ENCODE measurements around the gene MBD3L2. TPM values are rescaled to one million over a fixed set of nuclear protein-coding genes. Genes with fewer than 3 reads are reported as not detected.
"Not testable (repeated sequence)": the region's sequence is repeated elsewhere in the genome, so short reads cannot be mapped to it uniquely, and the experiment has no call there.

Gene MBD3L2
- polyA plus RNA-seq, 10 donors: 0.38 TPM; not detected in 9

DNA sequence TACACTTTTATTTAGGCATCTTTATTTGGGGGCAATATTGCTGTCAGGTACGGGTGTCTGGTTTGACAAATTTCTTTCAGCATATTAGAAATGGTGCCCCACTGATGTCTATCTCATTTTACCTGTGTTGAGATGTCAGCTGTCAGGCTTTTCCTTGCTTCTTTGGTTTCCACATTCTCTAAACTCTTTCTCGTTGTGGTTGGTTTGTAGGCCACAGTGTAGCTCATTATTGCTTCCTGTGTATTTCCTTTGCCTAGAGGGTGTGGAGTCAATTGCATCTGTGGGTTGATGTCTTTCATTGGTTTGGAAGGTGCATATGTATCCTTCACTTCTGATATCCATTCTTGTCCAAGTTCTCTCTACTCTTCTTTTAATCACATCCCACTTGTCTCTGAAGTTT, 10.9 kb downstream of the MBD3L2 start:
- DNase-seq: not testable (repeated sequence)

DNA sequence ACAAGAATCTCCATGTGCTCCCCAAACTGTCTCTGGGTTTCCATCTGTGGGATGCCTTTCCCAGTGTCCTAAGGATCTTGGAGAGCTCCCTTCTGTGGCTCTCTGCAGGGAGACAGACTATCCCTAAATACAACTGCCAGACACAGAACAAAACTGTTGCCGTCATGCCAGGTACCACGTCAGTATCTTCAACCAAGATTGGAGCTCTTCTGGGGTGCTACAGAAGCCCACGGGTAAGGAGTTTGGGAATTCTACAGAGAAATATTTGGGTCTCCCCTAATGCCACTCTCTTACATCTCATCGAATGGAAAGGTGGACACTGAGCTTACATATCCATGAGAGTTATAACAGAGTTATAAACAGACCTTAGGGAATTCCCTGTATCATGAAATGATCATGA, 14.2 kb downstream of the MBD3L2 start:
- no peak for DNase-seq

DNA sequence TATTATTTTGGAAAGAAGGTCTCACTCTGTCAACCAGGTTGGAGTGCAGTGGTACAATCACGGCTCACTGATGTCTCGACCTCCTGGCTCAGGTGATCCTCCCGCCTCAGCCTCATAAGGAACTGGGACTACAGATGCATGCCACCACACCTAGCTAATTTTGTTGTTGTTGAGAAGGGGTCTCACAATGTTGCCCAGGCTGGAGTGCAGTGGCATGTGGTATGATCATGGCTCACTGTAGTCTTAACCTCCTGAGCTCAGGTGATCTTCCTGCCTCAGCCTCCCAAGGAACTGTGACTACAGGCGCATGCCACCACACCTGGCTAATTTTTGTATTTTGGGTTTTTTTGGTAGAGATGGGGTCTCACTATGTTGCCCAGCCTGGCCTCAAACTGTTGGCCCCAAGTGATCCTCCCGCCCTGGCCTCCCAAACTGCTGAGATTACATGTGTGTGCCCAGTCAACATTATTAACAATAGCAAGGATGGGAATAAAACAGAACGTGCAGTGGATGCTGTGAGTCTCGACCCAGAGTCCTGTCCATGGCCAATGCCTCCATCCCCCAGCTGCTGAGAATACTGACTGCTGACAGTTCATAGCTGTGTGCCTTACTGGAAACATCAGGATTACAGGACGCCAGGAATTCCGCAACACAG, 14.8 kb downstream of the MBD3L2 start:
- DNase-seq: no peak

DNA sequence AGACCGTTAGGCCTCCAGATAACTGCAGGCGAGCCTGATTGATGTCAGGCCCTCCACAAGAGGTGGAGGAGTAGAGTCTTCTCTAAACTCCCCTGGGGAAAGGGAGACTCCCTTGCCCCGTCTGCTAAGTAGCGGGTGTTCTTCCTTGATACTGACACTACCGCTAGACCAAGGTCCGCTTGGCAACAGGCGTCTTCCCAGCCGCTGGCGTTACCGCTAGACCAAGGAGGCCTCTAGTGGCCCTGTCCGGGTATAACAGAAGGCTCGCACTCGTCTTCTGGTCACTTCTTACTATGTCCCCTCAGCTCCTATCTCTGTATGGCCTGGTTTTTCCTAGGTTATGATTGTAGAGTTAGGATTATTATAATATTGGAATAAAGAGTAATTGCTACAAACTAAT, 18.0 kb downstream of the MBD3L2 start:
- not testable (repeated sequence) for DNase-seq

DNA sequence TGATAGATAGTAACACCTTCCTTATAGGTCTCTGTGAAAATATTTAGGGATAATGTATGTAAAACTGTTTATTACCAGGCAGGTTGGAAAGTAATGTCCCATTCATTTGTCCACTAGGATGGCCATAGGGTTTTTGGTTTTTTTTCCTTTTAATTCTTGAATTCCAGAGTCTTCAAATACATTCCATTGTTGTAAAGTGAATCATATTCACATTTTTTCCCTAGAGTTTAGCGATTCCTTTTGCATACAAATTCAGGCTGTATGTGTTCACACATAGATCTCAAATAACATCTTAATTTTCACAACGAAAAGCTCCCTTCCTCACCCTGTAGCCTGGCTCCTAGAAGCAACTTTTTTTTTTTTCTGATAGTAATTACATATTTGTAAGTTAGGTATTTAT, 18.6 kb downstream of the MBD3L2 start:
- DNase-seq: no peak

DNA sequence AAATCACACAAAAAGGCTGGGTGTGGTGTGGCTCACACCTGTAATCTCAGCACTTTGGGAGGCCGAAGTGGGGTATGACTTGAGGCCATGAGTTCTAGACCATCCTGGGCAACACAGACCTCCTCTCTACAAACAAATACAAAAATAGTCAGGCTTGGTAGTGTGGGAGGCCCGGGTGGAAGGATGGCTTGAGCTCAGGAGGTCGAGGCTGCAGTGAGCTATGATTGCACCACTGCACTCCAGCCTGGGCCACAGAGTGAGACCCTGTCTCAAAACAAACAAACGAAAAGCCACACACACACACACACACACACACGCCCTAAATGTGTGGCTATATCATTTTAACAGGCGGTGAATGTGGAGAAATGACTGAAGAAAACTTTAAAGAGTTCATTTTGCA, 19.5 kb downstream of the MBD3L2 start:
- no peak for DNase-seq

DNA sequence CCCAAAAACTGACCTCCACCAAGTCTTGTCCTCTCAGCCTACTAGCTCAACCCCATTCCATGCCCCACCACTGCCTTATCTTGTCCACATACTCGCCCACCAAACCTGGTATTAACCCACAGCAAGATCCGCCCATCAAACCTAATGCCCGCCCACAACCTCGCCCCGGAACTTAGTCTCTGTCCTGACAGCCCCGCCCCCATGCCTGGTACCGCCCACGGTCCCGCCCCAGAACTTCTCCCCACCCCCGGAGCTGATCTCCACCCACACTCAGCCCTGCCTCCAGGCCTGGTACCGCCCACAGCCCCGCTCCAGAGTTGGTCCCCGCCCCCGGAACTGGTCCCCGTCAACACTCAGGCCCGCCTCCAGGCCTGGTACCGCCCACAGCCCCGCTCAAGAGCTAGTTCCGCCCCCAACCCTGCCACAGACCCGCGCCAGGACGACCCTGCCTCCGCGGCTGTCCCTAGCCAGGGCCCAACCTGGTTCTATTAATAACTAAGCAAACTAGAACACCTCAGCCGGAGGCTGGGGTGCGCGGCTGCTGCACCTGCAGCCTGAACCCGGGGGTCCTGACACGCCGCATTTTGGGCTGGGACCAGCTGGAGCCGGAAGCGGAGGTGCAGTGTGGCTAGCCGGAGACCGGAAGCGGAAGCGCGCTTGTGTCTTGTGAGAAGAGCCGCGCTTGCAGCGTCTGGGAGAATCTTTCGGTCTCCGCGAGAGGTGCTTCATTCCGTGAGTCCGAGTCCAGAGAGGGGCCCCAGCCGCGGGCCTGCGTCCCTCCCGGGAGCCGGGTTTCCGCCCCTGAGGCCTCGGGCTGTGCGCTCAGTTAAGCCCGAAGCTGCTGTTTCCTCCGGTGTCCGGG, 20.2 kb downstream of the MBD3L2 start, which contains the start of gene ZNF557:
Gene ZNF557 (plus strand): TSS at position 662 of the 862 bp plus-strand sequence. CDS start 5,372 bp downstream, outside the sequence.
- peak; percentile 96 to 99 (median 98) for DNase-seq

DNA sequence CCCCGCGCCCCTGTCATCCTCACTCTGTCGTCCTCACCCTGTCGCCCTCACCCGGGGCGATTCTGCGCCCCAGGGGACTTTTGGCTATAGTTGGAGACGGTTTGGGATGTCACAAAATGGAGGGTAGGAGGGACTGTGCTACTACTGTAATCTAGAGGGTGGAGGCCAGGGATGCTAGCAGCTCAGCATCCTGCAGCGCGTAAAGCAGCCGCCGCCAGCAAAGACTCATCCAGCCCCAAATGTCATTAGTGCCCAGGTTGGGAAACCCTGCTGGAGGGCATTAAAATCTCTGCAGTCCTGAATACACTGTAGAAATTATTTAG, 20.7 kb downstream of the MBD3L2 start:
- no peak for DNase-seq

DNA sequence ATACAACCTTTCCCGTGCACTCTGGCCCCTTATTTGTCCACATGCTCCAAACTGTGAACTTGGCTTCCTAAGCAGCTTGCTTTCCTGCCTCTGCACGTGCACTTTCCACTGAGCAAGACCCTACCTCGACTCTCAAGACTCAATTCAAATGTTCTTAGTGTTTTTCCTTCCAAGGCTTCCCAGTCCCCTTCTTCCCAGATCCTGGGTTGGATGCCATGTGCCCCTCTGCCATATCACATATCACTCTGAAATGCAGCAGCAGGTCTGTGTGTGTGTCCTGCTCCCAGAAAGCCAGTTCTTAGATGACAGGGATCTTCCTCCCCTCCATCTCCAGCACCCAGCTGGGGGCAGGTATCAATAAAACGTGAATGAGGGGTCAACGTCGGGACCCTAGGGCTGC, 23.4 kb downstream of the MBD3L2 start:
- no peak for DNase-seq

DNA sequence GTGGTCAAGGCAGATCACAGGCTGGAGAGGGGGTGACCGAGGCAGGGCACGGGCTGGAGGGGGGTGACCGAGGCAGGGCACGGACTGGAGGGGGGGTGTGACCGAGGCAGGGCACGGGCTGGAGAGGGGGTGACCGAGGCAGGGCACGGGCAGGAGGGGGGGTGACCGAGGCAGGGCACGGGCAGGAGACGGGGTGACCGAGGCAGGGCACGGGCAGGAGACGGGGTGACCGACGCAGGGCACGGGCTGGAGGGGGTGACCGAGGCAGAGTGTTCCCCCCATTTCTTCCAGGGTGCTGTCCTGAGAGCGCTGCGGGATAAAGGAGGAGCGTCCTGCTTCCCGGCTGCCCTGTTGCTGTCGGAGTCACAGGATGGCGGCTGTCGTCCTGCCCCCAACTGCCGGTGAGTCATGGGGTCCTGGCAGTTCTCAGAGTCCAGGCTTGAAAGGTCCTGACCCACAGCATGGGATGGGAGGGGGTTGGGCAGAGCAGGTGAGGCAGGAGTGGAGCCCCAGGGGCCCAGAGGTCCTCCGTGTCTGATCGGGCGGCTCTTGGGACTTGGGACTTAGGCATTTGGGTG, 25.7 kb downstream of the MBD3L2 start:
- no peak for DNase-seq

DNA sequence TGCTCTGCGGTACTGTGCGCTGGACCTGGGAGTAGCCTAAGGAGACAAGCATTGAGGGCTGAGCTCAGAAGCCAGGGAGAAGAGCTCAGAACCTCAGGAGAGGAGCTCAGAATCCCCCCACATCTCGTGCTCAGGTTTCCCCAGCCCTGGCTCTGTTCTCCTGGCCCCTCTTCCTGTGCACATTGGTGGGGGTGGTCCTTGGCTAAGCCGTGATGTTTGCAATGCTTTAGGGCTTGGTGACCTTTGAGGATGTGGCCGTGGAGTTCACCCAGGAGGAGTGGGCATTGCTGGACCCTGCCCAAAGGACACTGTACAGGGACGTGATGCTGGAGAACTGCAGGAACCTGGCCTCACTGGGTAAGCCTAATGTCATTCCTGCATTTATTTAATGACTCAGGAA, 27.0 kb downstream of the MBD3L2 start:
- DNase-seq: no peak

DNA sequence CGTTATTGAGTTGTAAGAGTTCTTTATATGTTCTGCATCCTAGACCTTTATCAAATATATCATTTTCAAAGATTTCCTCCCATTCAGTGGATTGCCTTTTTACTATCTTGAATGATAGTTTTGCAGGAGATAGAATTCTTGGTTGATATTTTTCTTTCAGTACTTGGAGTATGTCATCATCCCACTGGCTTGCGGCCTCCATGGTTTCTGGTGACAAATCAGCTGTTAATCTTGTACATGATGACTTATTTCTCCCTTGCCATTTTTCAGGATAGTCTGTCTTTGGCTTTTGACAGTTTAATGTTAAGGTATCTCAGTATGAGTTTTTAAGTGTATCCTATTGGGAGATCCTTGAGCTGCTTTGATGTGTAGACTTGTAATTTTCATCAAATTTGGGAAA, 28.9 kb downstream of the MBD3L2 start:
- DNase-seq: no peak

DNA sequence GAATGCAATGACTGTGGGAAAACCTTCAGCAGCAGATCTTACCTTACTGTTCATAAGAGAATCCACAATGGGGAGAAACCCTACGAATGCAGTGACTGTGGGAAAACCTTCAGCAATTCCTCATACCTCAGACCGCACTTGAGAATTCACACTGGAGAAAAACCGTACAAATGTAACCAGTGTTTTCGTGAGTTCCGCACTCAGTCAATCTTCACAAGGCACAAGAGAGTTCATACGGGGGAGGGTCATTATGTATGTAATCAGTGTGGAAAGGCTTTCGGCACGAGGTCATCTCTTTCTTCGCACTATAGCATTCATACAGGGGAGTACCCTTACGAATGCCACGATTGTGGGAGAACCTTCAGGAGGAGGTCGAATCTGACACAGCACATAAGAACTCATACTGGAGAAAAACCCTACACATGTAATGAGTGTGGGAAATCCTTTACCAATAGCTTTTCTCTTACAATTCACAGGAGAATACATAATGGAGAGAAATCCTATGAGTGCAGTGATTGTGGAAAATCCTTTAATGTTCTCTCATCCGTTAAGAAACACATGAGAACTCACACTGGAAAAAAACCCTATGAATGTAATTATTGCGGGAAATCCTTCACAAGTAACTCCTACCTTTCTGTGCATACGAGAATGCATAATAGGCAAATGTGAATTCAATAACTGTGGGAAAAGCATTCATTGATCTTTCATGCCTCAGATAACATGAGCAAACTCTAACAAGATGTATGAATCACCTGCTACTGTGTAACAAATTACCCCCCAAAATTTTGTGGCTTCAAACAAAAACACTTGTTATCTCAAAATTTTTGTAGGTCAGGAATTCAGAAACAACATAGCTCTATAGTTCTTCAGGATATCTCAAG, 34.2 kb downstream of the MBD3L2 start:
- DNase-seq: no peak

DNA sequence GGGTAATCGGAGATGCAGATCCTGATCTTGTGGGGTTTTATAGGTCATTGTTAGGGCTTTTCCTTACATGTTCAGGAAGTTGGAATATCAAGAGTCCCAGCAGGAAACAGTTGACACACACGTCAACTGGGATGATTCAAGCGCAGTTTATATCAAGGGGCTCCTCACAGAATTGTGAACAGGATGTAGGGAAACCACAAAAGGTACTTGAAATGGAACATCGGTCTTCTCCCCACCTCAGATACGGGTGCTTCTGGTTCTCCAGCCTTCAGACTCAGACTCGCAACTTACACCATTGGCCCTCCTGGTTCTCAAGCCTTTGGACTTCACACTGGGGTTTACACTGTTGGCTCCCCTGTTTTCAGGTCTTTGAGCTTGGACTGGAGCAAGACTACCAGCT, 39.9 kb downstream of the MBD3L2 start:
- DNase-seq: no peak

DNA sequence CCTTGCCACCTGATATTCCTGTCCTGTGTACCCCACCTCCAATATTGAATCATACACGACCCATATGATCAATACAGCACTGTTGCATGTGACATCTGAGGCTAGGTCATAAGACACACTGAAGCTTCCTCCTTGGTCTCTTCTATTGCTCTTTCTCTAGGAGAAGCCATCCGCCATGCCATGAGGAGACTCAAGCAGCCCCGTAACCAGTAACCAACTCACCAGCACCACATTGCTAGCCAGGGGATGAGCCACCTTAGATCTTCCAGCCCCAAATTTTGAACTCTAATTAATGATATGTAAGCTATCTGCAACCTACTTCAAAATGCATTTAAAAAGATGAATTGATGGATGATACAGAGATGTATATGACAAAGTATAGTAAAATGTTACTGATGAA, 49.0 kb downstream of the MBD3L2 start:
- no peak for DNase-seq

DNA sequence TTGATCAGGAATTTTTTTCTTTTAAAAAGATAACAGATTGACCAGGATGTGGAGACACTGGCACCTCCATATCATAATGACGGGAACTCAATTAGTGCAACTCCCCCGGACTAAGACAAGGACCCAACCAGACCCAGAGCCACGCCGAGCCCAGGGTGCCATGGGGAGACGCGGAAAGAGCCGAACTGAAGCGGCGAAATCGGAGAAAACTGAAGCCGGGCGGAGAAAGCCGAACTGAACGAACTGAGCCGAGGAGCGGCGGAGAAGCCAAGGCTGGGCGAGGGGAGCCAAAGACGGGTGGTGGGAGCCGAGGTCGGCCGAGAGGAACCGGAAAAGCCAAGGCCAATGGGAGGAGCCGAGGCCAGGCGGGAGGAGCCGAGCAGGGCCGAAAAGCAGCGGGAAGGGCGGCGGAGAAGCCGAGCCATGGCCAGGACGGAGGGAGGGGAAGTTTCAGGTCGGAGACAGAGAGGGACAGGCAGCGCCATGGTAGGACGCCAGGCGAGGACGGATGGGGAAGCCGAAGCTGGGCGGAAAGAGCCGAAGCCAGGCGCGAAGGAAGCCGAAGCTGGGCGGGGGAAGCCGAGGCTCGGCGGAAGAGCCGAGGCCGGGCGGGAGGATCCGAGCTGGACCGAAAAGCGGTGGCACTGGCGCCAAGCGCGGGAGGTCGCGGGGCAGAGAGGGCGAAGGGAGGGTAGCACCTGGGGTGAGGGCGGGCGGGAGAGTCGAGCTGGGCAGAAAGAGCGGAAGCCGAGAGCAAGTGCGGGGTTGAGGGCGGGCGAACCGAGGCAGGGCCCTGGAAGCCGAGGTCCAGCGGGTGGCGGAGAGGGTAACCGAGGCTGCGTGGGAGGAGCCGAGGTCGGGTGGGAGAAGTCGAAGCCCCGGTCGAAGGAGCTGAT, 49.8 kb downstream of the MBD3L2 start:
- DNase-seq: peak; percentile 91 to 99 (median 96)

DNA sequence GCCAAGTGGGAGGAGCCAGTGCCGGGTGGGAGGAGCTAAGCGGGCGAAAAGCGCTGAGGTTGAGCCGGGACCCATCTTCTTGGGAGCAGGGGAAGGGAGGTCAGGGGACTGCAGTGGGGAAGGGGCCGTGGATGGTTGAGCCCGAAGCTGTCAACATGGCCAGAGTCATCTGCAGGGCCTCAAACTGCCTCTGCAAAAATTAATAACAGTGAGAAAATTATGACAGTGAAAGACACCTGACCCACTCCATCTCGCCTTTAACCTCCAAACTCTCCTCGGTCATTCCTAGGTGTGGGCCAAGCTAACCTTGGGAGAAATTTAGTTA, 50.4 kb downstream of the MBD3L2 start:
- DNase-seq: no peak

All from muscle of back (tissue), 11 donors.